Endothelial cell (in vitro differentiated cells): Measurements from ENCODE around the gene PARD3. TPM values are rescaled to one million over a fixed set of nuclear protein-coding genes. Genes with fewer than 3 reads are reported as not detected.

Experiments used
- DNase-seq: peaks from one replicate; pipeline ENCODE4 v3.0.0; 2021; ENCODE audit warnings: low spot score
- H3K27ac Mint-ChIP-seq: one replicate; pipeline ENCODE4 v1.8.0; 2021; ENCODE audit warnings: mixed read lengths, inconsistent platforms; ENCODE audit not compliant: unreplicated experiment
- H3K27me3 Mint-ChIP-seq: one replicate; pipeline ENCODE4 v1.8.0; 2021; ENCODE audit warnings: mild to moderate bottlenecking, moderate library complexity, mixed read lengths, inconsistent platforms; ENCODE audit not compliant: unreplicated experiment
- H3K36me3 Mint-ChIP-seq: one replicate; pipeline ENCODE4 v1.8.0; 2021; ENCODE audit warnings: mild to moderate bottlenecking, low read depth, mixed read lengths, inconsistent platforms; ENCODE audit not compliant: unreplicated experiment
- H3K4me1 Mint-ChIP-seq: one replicate; pipeline ENCODE4 v1.8.0; 2021; ENCODE audit warnings: mild to moderate bottlenecking, mixed read lengths, inconsistent platforms; ENCODE audit not compliant: unreplicated experiment
- H3K4me3 Mint-ChIP-seq: one replicate; pipeline ENCODE4 v1.8.0; 2021; ENCODE audit warnings: mild to moderate bottlenecking, mixed read lengths, inconsistent platforms; ENCODE audit not compliant: unreplicated experiment
- H3K9me3 Mint-ChIP-seq: one replicate; pipeline ENCODE4 v1.8.0; 2021; ENCODE audit warnings: mixed read lengths, inconsistent platforms; ENCODE audit not compliant: unreplicated experiment
- CTCF ChIP-seq: fragments of 200-600 bp; sonication (generic); IDR thresholded peaks from one replicate; pipeline ENCODE4 v1.5.0; 2021; ENCODE audit warnings: antibody characterized with exemption; ENCODE audit not compliant: unreplicated experiment
- total RNA-seq: library from RNA; stranded (reverse); fragmentation: NEBNext Ultra II Directional; extraction: Animal tissue kit (Norgen Biotek cat#: 25700); gene quantifications from one replicate; pipeline ENCODE4 v1.2.1, GENCODE V29; 2021; ENCODE audit not compliant: unreplicated experiment

PARD3 gene
- total RNA-seq, 1 donor from 2014 or later = 35.2 TPM

- no peak overlapping the region for H3K27ac Mint-ChIP-seq
- H3K4me1 Mint-ChIP-seq = peaks cover 10% of the 10 kb centered on the region
- H3K27me3 Mint-ChIP-seq = peaks cover 11% of the 10 kb centered on the region
- DNase-seq = no peak
- H3K9me3 Mint-ChIP-seq = no peaks in the 10 kb centered on the region
- H3K4me3 Mint-ChIP-seq = no peak overlapping the region
- no peak for TF ChIP-seq CTCF
- peaks cover 17% of the 10 kb centered on the region for H3K36me3 Mint-ChIP-seq
Observed at GRCh38 chr10:34104829-34105572, 710.1 kb downstream of the PARD3 start.

- DNase-seq = no peak
- Mint-ChIP-seq H3K4me1 (peaks cover 5% of the 10 kb centered on the region), H3K4me3 (no peak overlapping the region), H3K36me3 (peaks cover 7% of the 10 kb centered on the region), H3K9me3 (no peaks in the 10 kb centered on the region), H3K27ac (no peak overlapping the region), H3K27me3 (peaks cover 2% of the 10 kb centered on the region)
- no peak for TF ChIP-seq CTCF
Observed at GRCh38 chr10:34102893-34103506, 712.1 kb downstream of the PARD3 start.

GRCh38 chr10:34102237-34102673 lies 712.8 kb downstream of the PARD3 start:
- H3K9me3 Mint-ChIP-seq = no peaks in the 10 kb centered on the region
- H3K27me3 Mint-ChIP-seq = peaks cover 2% of the 10 kb centered on the region
- H3K4me1 Mint-ChIP-seq = peaks cover 5% of the 10 kb centered on the region
- no peak for DNase-seq
- H3K27ac Mint-ChIP-seq = no peak overlapping the region
- H3K4me3 Mint-ChIP-seq = no peak overlapping the region
- peaks cover 7% of the 10 kb centered on the region for H3K36me3 Mint-ChIP-seq
- TF ChIP-seq CTCF = no peak

- Mint-ChIP-seq H3K27me3 (peaks cover 2% of the 10 kb centered on the region), H3K36me3 (peaks cover 7% of the 10 kb centered on the region), H3K4me3 (no peak overlapping the region), H3K27ac (no peak overlapping the region), H3K4me1 (peaks cover 5% of the 10 kb centered on the region), H3K9me3 (no peaks in the 10 kb centered on the region)
- TF ChIP-seq CTCF = no peak
- no peak for DNase-seq
Observed at GRCh38 chr10:34101001-34101400, 714.1 kb downstream of the PARD3 start.
